K562 (cell line): ENCODE data around the gene BAG2. TPM values are rescaled to one million over a fixed set of nuclear protein-coding genes. Genes with fewer than 3 reads are reported as not detected.

ENCODE experiments used
- E2F6 ChIP-seq, 2 experiments: IDR thresholded peaks; 2 replicates each; pipeline ENCODE4 v1.6.1; 2011; ENCODE audit warnings: borderline replicate concordance in 1 of 2, control low read depth in 1 of 2, low read depth in 1 of 2, low read length in 1 of 2, mild to moderate bottlenecking in 1 of 2, mixed read lengths in 1 of 2, moderate library complexity in 1 of 2; ENCODE audit not compliant: insufficient read depth in 1 of 2, insufficient read length in 1 of 2, poor library complexity in 1 of 2, severe bottlenecking in 1 of 2; ENCODE audit errors: extremely low read depth in 1 of 2
- E2F8 ChIP-seq: fragments of 450-650 bp; IDR thresholded peaks from 2 replicates; pipeline ENCODE4 v1.7.1; 2018; ENCODE audit warnings: mild to moderate bottlenecking, low read depth; ENCODE audit not compliant: partially characterized antibody
- FOXA3 ChIP-seq, 2 experiments: fragments of 450-650 bp in 1 of 2; sonication (generic) in 1 of 2; formaldehyde crosslinking; IDR thresholded peaks in 1 of 2; conservative IDR thresholded peaks in 1 of 2; 2 replicates each; pipeline versions ENCODE4 v1.4.0 to v1.8.0; 2020 to 2022; ENCODE audit warnings: mild to moderate bottlenecking in 2 of 2, missing genetic modification reagents in 1 of 2
- NFIC ChIP-seq: fragments of 450-650 bp; IDR thresholded peaks from 2 replicates; pipeline ENCODE4 v1.6.1; 2017; ENCODE audit warnings: mild to moderate bottlenecking, inconsistent platforms
- ZBTB34 ChIP-seq: fragments of 250-450 bp; sonication (Bioruptor Pico); IDR thresholded peaks from 2 replicates; pipeline ENCODE4 v1.8.0; 2021; ENCODE audit warnings: mild to moderate bottlenecking, moderate library complexity
- ZFP36 ChIP-seq: fragments of 150-350 bp; IDR thresholded peaks from 2 replicates; pipeline ENCODE4 v1.6.1; 2018; ENCODE audit warnings: low read length, low read depth; ENCODE audit not compliant: partially characterized antibody
- polyA plus RNA-seq, 8 experiments: library from polyadenylated mRNA; depleted of rRNA in 4 of 8; stranded (reverse) in 5 of 8; unstranded in 3 of 8; fragments of >200 nt; fragmentation: Nextera tagmentation in 2 of 8; fragmentation: Illumina TruSeq in 1 of 8; extraction: Ambion mirVana in 2 of 8; extraction: Trizol in 1 of 8; gene quantifications; 2 replicates each; pipeline versions ENCODE4 v1.2.1 to v1.2.3, GENCODE V29; 2011 to 2014; ENCODE audit warnings: inconsistent platforms in 1 of 8, missing spikeins in 1 of 8
- total RNA-seq, 7 experiments: library from RNA; depleted of rRNA in 6 of 7; stranded (reverse); fragments of >200 nt in 6 of 7; fragmentation: Illumina TruSeq in 2 of 7; extraction: Trizol in 2 of 7; gene quantifications; 2 replicates each; pipeline versions ENCODE4 v1.2.1 to v1.2.3, GENCODE V29; 2011 to 2021; ENCODE audit warnings: low replicate concordance in 1 of 7

Gene BAG2
- total and polyA plus RNA-seq, 9 of the 15 experiments (the other 6 are each of a cell fraction or from before 2014, with no cell fraction given) = 12.8 to 20.7 (median 17.6) TPM

- no peak for TF ChIP-seq ZBTB34 (CRISPR knock-in tag)
- no peak for TF ChIP-seq E2F8
- TF ChIP-seq E2F6 (IDR thresholded peaks at IDR 0.05; ENCODE audit: borderline replicate concordance in 1 of 2, extremely low read depth in 1 of 2, insufficient read depth in 1 of 2, insufficient read length in 1 of 2, low read depth in 1 of 2, low read length in 1 of 2, poor library complexity in 1 of 2, severe bottlenecking in 1 of 2) = peak in 1 of 2 experiments; percentile 12
- TF ChIP-seq NFIC = peak; percentile 34; the same call in 1 of the 2 replicates
- TF ChIP-seq FOXA3 (CRISPR knock-in tag; conservative IDR thresholded peaks at IDR 0.05 in 1 of 2, IDR thresholded peaks at IDR 0.05 in 1 of 2) = 0 out of 4 replicates have a peak, but pooled peaks of 1 of the 2 experiments have one; percentile 17
- TF ChIP-seq ZFP36 = no peak
Observed at GRCh38 chr6:57216235-57217101, 44.3 kb downstream of the BAG2 start (continued).
